WERI-Rb-1 (cell line): ENCODE results near the gene CCL8.

Experiments used
- DNase-seq: peaks from one replicate; pipeline ENCODE4 v3.0.0-alpha.2; 2020
- H3K27ac ChIP-seq: fragments of 250-450 bp; sonication (Bioruptor Pico); 2 replicates; pipeline ENCODE4 v1.5.1; 2020; ENCODE audit warnings: mild to moderate bottlenecking, moderate library complexity
- H3K27me3 ChIP-seq: fragments of 250-450 bp; sonication (Bioruptor Pico); 2 replicates; pipeline ENCODE4 v1.5.1; 2021; ENCODE audit warnings: mild to moderate bottlenecking, low read depth, moderate library complexity; ENCODE audit not compliant: insufficient read depth, severe bottlenecking
- H3K36me3 ChIP-seq: fragments of 250-450 bp; sonication (Bioruptor Pico); 2 replicates; pipeline ENCODE4 v1.5.1; 2020; ENCODE audit warnings: mild to moderate bottlenecking, moderate library complexity
- H3K4me3 ChIP-seq: 2 replicates; pipeline ENCODE4 v1.5.1; 2011; ENCODE audit warnings: low read depth, mild to moderate bottlenecking, control low read depth, low read length
- H3K9me3 ChIP-seq: fragments of 250-450 bp; sonication (Bioruptor Pico); 2 replicates; pipeline ENCODE4 v1.5.1; 2021; ENCODE audit warnings: mild to moderate bottlenecking, moderate library complexity; ENCODE audit not compliant: severe bottlenecking
- CTCF ChIP-seq: IDR thresholded peaks from 2 replicates; pipeline ENCODE4 v1.5.1; 2011; ENCODE audit warnings: low read depth, mild to moderate bottlenecking, control low read depth, inconsistent platforms, low read length

Gene CCL8

GRCh38 chr17:34287875-34288274 is 31.4 kb upstream of the CCL8 start:
- Histone ChIP-seq H3K4me3 (no peak overlapping the region), H3K27me3 (peaks cover 64% of the 10 kb centered on the region), H3K36me3 (no peaks in the 10 kb centered on the region), H3K27ac (no peak overlapping the region), H3K9me3 (no peaks in the 10 kb centered on the region)
- DNase-seq, result no peak
- TF ChIP-seq CTCF, result no peak

GRCh38 chr17:34290586-34290985 is 28.6 kb upstream of the CCL8 start:
- TF ChIP-seq CTCF, result no peak
- no peak for DNase-seq
- Histone ChIP-seq H3K27me3 (peaks cover 40% of the 10 kb centered on the region), H3K9me3 (no peaks in the 10 kb centered on the region), H3K27ac (no peak overlapping the region), H3K36me3 (no peaks in the 10 kb centered on the region), H3K4me3 (no peak overlapping the region)

- no peak for TF ChIP-seq CTCF
- H3K27me3 ChIP-seq, result peaks cover 30% of the 10 kb centered on the region
- DNase-seq, result no peak
- no peak overlapping the region for H3K4me3 ChIP-seq
- no peak overlapping the region for H3K27ac ChIP-seq
- no peaks in the 10 kb centered on the region for H3K36me3 ChIP-seq
- H3K9me3 ChIP-seq, result no peaks in the 10 kb centered on the region
These were observed 27.4 kb upstream of the CCL8 start for GRCh38 chr17:34291721-34292348.

- Histone ChIP-seq H3K27ac (no peak overlapping the region), H3K36me3 (no peaks in the 10 kb centered on the region), H3K9me3 (no peaks in the 10 kb centered on the region), H3K27me3 (peaks cover 48% of the 10 kb centered on the region), H3K4me3 (no peak overlapping the region)
- DNase-seq, result no peak
- TF ChIP-seq CTCF, result no peak
These were observed 20.2 kb upstream of the CCL8 start for GRCh38 chr17:34299027-34299426.

GRCh38 chr17:34299956-34300577 is 19.2 kb upstream of the CCL8 start:
- Histone ChIP-seq H3K9me3 (no peaks in the 10 kb centered on the region), H3K4me3 (no peak overlapping the region), H3K27ac (no peak overlapping the region), H3K27me3 (peaks cover 57% of the 10 kb centered on the region), H3K36me3 (no peaks in the 10 kb centered on the region)
- no peak for TF ChIP-seq CTCF
- no peak for DNase-seq
